Fibroblast of lung (primary cell): Measurements from ENCODE around the gene SPIN1. TPM values are rescaled to one million over a fixed set of nuclear protein-coding genes. Genes with fewer than 3 reads are reported as not detected.

Source experiments
- DNase-seq, 2 donors: peaks; one replicate each; pipeline versions ENCODE4 v3.0.0 to v3.0.0-alpha.2; 2010; ENCODE audit warnings: low read depth in 2 of 2
- H2AFZ ChIP-seq: 2 replicates; pipeline ENCODE4 v1.5.1; 2012; ENCODE audit warnings: low read length, control low read depth, inconsistent platforms
- H3K27ac ChIP-seq: 2 replicates; pipeline ENCODE4 v1.5.1; 2011; ENCODE audit warnings: low read length, control low read depth; ENCODE audit not compliant: insufficient read depth
- H3K27me3 ChIP-seq: 2 replicates; pipeline ENCODE4 v1.5.1; 2011; ENCODE audit warnings: mild to moderate bottlenecking, low read length; ENCODE audit not compliant: control insufficient read depth, insufficient read depth
- H3K36me3 ChIP-seq: 2 replicates; pipeline ENCODE4 v1.5.1; 2011; ENCODE audit warnings: low read length; ENCODE audit not compliant: control insufficient read depth, insufficient read depth
- H3K4me1 ChIP-seq: 2 replicates; pipeline ENCODE4 v1.5.1; 2011; ENCODE audit warnings: low read length; ENCODE audit not compliant: control insufficient read depth, insufficient read depth; ENCODE audit errors: extremely low read depth
- H3K4me2 ChIP-seq: 2 replicates; pipeline ENCODE4 v1.5.1; 2011; ENCODE audit warnings: low read length, control low read depth; ENCODE audit not compliant: insufficient read depth; ENCODE audit errors: extremely low read depth
- H3K4me3 ChIP-seq, 4 experiments: fragments of 200-600 bp in 1 of 4; sonication (generic) in 1 of 4; replicated peaks in 1 of 4; 2 replicates each; pipeline ENCODE4 v1.5.1; 2011 to 2016; ENCODE audit warnings: low read length in 4 of 4, low read depth in 3 of 4, mild to moderate bottlenecking in 3 of 4, control low read depth in 2 of 4, inconsistent platforms in 1 of 4, mixed read lengths in 1 of 4; ENCODE audit not compliant: insufficient read depth in 1 of 4; ENCODE audit errors: control extremely low read depth in 1 of 4
- H3K79me2 ChIP-seq: 2 replicates; pipeline ENCODE4 v1.5.1; 2012; ENCODE audit warnings: mild to moderate bottlenecking, low read length, inconsistent platforms; ENCODE audit not compliant: control insufficient read depth, insufficient read depth
- H3K9ac ChIP-seq: 2 replicates; pipeline ENCODE4 v1.5.1; 2011; ENCODE audit warnings: mild to moderate bottlenecking, low read length, control low read depth; ENCODE audit not compliant: insufficient read depth
- H3K9me3 ChIP-seq: 2 replicates; pipeline ENCODE4 v1.5.1; 2012; ENCODE audit warnings: low read depth, low read length; ENCODE audit not compliant: control insufficient read depth, insufficient read depth
- H4K20me1 ChIP-seq: 2 replicates; pipeline ENCODE4 v1.5.1; 2011; ENCODE audit warnings: low read length; ENCODE audit not compliant: control insufficient read depth, insufficient read depth; ENCODE audit errors: extremely low read depth
- EZH2 ChIP-seq: IDR thresholded peaks from 2 replicates; pipeline ENCODE4 v1.5.1; 2012; ENCODE audit warnings: low read length, control low read depth, mild to moderate bottlenecking; ENCODE audit errors: missing control alignments
- polyA plus RNA-seq, 2 donors: library from polyadenylated mRNA; depleted of rRNA in 1 of 2; stranded (reverse) in 1 of 2; unstranded in 1 of 2; fragments of >200 nt; gene quantifications; 2 replicates each; pipeline ENCODE4 v1.2.1, GENCODE V29; 2011 to 2012; ENCODE audit warnings: missing spikeins in 1 of 2
- total RNA-seq: library from RNA; depleted of rRNA; stranded (reverse); fragments of >200 nt; gene quantifications from 2 replicates; pipeline ENCODE4 v1.2.1, GENCODE V29; 2014
- TF ChIP-seq, protein P1 (sequence below), 2 donors: IDR thresholded peaks in 1 of 2; conservative IDR thresholded peaks in 1 of 2; 1 replicate in 1 of 2; 2 replicates in 1 of 2; pipeline ENCODE4 v1.5.1; 2011 to 2012; ENCODE audit warnings: low read length in 2 of 2, control low read depth in 1 of 2, inconsistent platforms in 1 of 2, low read depth in 1 of 2, mild to moderate bottlenecking in 1 of 2

SPIN1 gene
- total and polyA plus RNA-seq, 2 donors (not counting 1 experiment from before 2014, with no cell fraction given) = 96.9 to 121 TPM

GRCh38 chr9:88451160-88451559 is 62.9 kb downstream of the SPIN1 start:
- peaks cover 30% of the 10 kb centered on the region for H3K79me2 ChIP-seq
- H3K9me3 ChIP-seq = no peaks in the 10 kb centered on the region
- no peak overlapping the region for H3K4me2 ChIP-seq
- no peaks in the 10 kb centered on the region for H3K27me3 ChIP-seq
- no peak overlapping the region for H2AFZ ChIP-seq
- DNase-seq = no peak
- TF ChIP-seq EZH2 = no peak
- TF ChIP-seq, protein P1, sequence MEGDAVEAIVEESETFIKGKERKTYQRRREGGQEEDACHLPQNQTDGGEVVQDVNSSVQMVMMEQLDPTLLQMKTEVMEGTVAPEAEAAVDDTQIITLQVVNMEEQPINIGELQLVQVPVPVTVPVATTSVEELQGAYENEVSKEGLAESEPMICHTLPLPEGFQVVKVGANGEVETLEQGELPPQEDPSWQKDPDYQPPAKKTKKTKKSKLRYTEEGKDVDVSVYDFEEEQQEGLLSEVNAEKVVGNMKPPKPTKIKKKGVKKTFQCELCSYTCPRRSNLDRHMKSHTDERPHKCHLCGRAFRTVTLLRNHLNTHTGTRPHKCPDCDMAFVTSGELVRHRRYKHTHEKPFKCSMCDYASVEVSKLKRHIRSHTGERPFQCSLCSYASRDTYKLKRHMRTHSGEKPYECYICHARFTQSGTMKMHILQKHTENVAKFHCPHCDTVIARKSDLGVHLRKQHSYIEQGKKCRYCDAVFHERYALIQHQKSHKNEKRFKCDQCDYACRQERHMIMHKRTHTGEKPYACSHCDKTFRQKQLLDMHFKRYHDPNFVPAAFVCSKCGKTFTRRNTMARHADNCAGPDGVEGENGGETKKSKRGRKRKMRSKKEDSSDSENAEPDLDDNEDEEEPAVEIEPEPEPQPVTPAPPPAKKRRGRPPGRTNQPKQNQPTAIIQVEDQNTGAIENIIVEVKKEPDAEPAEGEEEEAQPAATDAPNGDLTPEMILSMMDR (conservative IDR thresholded peaks at IDR 0.05 in 1 of 2, IDR thresholded peaks at IDR 0.05 in 1 of 2; ENCODE audit: low read depth in 1 of 2, low read length in 2 of 2) = no peak
- no peak overlapping the region for H3K27ac ChIP-seq
- no peak overlapping the region for H3K9ac ChIP-seq
- H4K20me1 ChIP-seq = no peaks in the 10 kb centered on the region
- no peak overlapping the region for H3K4me3 ChIP-seq
- no peaks in the 10 kb centered on the region for H3K4me1 ChIP-seq
- H3K36me3 ChIP-seq = peaks cover 6% of the 10 kb centered on the region

- Histone ChIP-seq H2AFZ (no peak overlapping the region), H4K20me1 (no peaks in the 10 kb centered on the region), H3K9me3 (no peaks in the 10 kb centered on the region), H3K4me2 (no peak overlapping the region), H3K4me3 (no peak overlapping the region), H3K27me3 (no peaks in the 10 kb centered on the region), H3K4me1 (peaks cover 4% of the 10 kb centered on the region), H3K79me2 (peaks cover 11% of the 10 kb centered on the region), H3K36me3 (no peaks in the 10 kb centered on the region), H3K9ac (no peak overlapping the region), H3K27ac (no peak overlapping the region)
- no peak for TF ChIP-seq EZH2
- TF ChIP-seq, protein P1 (conservative IDR thresholded peaks at IDR 0.05 in 1 of 2, IDR thresholded peaks at IDR 0.05 in 1 of 2; ENCODE audit: low read depth in 1 of 2, low read length in 2 of 2) = no peak
- DNase-seq = peak; percentile 81 to 95
Observed at GRCh38 chr9:88458716-88459465, 70.6 kb downstream of the SPIN1 start.

DNA sequence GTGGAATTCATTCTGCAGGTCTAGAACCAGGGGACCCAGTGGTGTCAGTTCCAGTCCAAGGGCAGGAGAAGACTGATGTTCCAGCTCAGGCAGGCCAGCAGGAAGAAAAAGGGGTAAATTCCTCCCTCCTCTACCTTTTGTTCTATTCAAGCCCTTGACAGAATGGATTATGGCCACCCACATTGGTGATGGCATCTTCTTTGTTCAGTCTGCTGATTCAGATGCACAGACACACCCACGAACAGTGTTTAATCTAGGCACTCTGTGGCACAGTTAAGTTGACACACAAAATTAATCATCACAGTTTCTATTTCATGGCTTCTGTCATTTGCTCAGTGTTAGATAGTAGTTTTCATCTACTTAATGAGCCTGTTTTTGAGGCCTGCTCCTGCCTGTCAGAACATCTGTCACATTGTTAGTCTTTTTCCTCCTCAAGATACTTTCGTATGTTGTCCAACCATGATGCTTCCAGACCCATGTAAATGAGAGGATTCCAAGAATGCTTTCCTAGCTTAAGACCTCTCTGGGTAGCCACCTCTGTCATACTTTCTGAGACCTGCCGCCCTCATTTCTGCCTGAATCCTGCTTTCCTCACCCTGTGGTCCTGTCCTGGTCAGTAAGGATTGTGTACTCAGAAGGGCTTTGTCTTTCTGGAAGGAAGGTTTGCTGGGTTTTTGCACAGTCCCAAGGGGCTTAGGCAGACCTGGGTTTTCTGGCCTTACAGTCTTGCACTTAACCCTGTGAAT is 72.5 kb downstream of the SPIN1 start:
- H3K4me1 ChIP-seq = peaks cover 4% of the 10 kb centered on the region
- no peaks in the 10 kb centered on the region for H3K36me3 ChIP-seq
- H3K9me3 ChIP-seq = no peaks in the 10 kb centered on the region
- DNase-seq = peak in 1 of 2 donors; percentile 64
- H4K20me1 ChIP-seq = no peaks in the 10 kb centered on the region
- TF ChIP-seq, protein P1 (conservative IDR thresholded peaks at IDR 0.05 in 1 of 2, IDR thresholded peaks at IDR 0.05 in 1 of 2; ENCODE audit: low read depth in 1 of 2, low read length in 2 of 2) = no peak
- TF ChIP-seq EZH2 = no peak
- H3K27me3 ChIP-seq = no peaks in the 10 kb centered on the region
- peak overlapping the region; percentile 27 for H3K4me2 ChIP-seq
- no peak overlapping the region for H3K4me3 ChIP-seq
- H3K79me2 ChIP-seq = peaks cover 14% of the 10 kb centered on the region
- no peak overlapping the region for H2AFZ ChIP-seq
- no peak overlapping the region for H3K27ac ChIP-seq
- H3K9ac ChIP-seq = no peak overlapping the region
